ENCODE measurements around the gene NTM.

DNA sequence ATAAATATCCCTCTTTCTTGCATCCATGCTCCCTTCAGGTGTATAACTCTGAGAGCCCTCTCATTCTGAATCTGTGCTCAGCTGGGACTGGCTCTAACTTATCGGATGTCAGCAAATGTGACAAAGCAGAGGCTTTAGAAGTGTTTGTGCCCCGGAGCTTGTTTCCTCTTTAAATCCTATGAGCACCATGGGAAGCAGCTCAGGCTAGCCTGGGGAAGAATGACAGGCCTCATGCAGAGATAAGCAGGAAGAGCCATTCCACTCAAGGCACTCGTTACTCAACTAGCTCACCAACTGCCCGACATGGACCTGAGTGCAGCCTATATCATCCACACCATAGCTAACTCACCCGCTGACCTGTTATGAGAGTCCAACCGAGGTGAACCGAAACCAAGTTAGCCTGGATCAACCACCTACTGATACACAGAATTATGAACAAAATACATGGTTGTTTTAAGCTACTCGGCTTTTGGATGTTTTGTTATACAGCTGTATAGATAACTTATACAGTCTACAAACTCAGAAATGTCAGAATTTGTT lies 990.7 kb downstream of the NTM start:
- TF ChIP-seq, protein P1, sequence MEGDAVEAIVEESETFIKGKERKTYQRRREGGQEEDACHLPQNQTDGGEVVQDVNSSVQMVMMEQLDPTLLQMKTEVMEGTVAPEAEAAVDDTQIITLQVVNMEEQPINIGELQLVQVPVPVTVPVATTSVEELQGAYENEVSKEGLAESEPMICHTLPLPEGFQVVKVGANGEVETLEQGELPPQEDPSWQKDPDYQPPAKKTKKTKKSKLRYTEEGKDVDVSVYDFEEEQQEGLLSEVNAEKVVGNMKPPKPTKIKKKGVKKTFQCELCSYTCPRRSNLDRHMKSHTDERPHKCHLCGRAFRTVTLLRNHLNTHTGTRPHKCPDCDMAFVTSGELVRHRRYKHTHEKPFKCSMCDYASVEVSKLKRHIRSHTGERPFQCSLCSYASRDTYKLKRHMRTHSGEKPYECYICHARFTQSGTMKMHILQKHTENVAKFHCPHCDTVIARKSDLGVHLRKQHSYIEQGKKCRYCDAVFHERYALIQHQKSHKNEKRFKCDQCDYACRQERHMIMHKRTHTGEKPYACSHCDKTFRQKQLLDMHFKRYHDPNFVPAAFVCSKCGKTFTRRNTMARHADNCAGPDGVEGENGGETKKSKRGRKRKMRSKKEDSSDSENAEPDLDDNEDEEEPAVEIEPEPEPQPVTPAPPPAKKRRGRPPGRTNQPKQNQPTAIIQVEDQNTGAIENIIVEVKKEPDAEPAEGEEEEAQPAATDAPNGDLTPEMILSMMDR (IDR thresholded peaks at IDR 0.05): no peak
- no peak for TF ChIP-seq POLR2A (IDR thresholded peaks at IDR 0.05)
